Esophagus muscularis mucosa (tissue), 3 donors: ENCODE measurements around the gene TMPRSS12.

Experiments used
- POLR2A ChIP-seq: fragments of 450-650 bp; IDR thresholded peaks from one replicate; pipeline ENCODE4 v1.6.1; 2017; ENCODE audit warnings: antibody characterized with exemption, moderate library complexity, mild to moderate bottlenecking, low read depth
- POLR2AphosphoS5 ChIP-seq, 2 donors: sonication (generic); formaldehyde crosslinking; IDR thresholded peaks; one replicate each; pipeline ENCODE4 v1.6.1; 2017; ENCODE audit warnings: antibody characterized with exemption in 2 of 2
- TF ChIP-seq, protein P1 (sequence below), 3 experiments: fragments of 200-600 bp in 2 of 3; fragments of 450-650 bp in 1 of 3; sonication (generic) in 2 of 3; IDR thresholded peaks; one replicate each; pipeline ENCODE4 v1.5.1; 2017 to 2019; ENCODE audit warnings: antibody characterized with exemption in 3 of 3, mild to moderate bottlenecking in 2 of 3, moderate library complexity in 1 of 3

GRCh38 chr12:50928392-50928791, 85.7 kb downstream of the TMPRSS12 start:
- TF ChIP-seq, protein P1, sequence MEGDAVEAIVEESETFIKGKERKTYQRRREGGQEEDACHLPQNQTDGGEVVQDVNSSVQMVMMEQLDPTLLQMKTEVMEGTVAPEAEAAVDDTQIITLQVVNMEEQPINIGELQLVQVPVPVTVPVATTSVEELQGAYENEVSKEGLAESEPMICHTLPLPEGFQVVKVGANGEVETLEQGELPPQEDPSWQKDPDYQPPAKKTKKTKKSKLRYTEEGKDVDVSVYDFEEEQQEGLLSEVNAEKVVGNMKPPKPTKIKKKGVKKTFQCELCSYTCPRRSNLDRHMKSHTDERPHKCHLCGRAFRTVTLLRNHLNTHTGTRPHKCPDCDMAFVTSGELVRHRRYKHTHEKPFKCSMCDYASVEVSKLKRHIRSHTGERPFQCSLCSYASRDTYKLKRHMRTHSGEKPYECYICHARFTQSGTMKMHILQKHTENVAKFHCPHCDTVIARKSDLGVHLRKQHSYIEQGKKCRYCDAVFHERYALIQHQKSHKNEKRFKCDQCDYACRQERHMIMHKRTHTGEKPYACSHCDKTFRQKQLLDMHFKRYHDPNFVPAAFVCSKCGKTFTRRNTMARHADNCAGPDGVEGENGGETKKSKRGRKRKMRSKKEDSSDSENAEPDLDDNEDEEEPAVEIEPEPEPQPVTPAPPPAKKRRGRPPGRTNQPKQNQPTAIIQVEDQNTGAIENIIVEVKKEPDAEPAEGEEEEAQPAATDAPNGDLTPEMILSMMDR (IDR thresholded peaks at IDR 0.05): no peak
- TF ChIP-seq POLR2AphosphoS5 (IDR thresholded peaks at IDR 0.05): no peak
- TF ChIP-seq POLR2A: no peak
